Heart left ventricle (tissue), 13 donors: ENCODE results near the gene DOCK1.

Experiments
- CTCF ChIP-seq, 12 donors: fragments of 200-600 bp; sonication (generic) in 4 of 12; IDR thresholded peaks; one replicate each; pipeline versions ENCODE4 v1.5.0 to v1.8.0; 2018 to 2022; ENCODE audit warnings: antibody characterized with exemption in 12 of 12, mild to moderate bottlenecking in 5 of 12
- POLR2A ChIP-seq, 2 donors: fragments of 450-650 bp; IDR thresholded peaks; one replicate each; pipeline ENCODE4 v1.6.1; 2017; ENCODE audit warnings: antibody characterized with exemption in 2 of 2, mild to moderate bottlenecking in 2 of 2, moderate library complexity in 2 of 2
- donor health status: ischemic (EF 13 %, LVEDD 7.1; RV severe dilation, severe dysfunction).
- donor health status: DM: no; HTN: yes; CAD: no.
- donor health status: DM: no; HTN: no; CAD: no.
- donor health status: ischemic (EF 25% LVEDD 6.9; RV normal size, moderate dysfunction).
- donor health status: ischemic (EF 25% LVEDD 5.7; RV mildly dilated, moderate dysfunction).
- donor health status: ischemic (EF 35%, LVEDD 5.7; RV mildly dilated, moderate dysfunction).
- donor health status: nonischemic (EF 11% LVEDD 7.7; RV severe dilation, severe dysfunction).
- donor health status: DM: yes; HTN: yes; CAD: no.
- donor health status: PGD.
- donor health status: ischemic (EF 29% LVEDD 5.4; RV normal size, mild dysfunction).
- donor health status: nonischemic (EF 23%, LVEDD 6.1; RV moderate dilation, normal function).

- TF ChIP-seq POLR2A (IDR thresholded peaks at IDR 0.05) (no peak), CTCF (IDR thresholded peaks at IDR 0.05) (no peak)
Measured at GRCh38 chr10:126946746-126947145, 41.5 kb downstream of the DOCK1 start.
